PFSK-1 (cell line): ENCODE measurements around the gene RALY.

Source experiments
- FOXP2 ChIP-seq: optimal IDR thresholded peaks from 2 replicates; pipeline ENCODE3; 2011; ENCODE audit warnings: borderline replicate concordance, control low read depth, inconsistent platforms; ENCODE audit not compliant: insufficient read depth; ENCODE audit errors: extremely low read length, extremely low read depth
- POLR2AphosphoS5 ChIP-seq: IDR thresholded peaks from 2 replicates; pipeline ENCODE4 v1.6.1; 2012; ENCODE audit warnings: low read depth, mild to moderate bottlenecking, control low read depth, low read length, moderate library complexity
- SIN3A ChIP-seq: IDR thresholded peaks from 2 replicates; pipeline ENCODE4 v1.6.1; 2012; ENCODE audit warnings: mild to moderate bottlenecking, low read length, moderate library complexity, borderline replicate concordance; ENCODE audit not compliant: insufficient read depth
- TAF1 ChIP-seq: IDR thresholded peaks from 2 replicates; pipeline ENCODE4 v1.6.1; 2012; ENCODE audit warnings: low read length, control low read depth, borderline replicate concordance; ENCODE audit not compliant: insufficient read depth
- TF ChIP-seq, protein P1 (sequence below), 2 experiments: IDR thresholded peaks; 2 replicates each; pipeline versions ENCODE4 v1.6.1 to v1.8.0; 2011 to 2012; ENCODE audit warnings: low read depth in 2 of 2, low read length in 2 of 2, control low read depth in 1 of 2, inconsistent platforms in 1 of 2, mild to moderate bottlenecking in 1 of 2, moderate library complexity in 1 of 2; ENCODE audit not compliant: insufficient read depth in 1 of 2

DNA sequence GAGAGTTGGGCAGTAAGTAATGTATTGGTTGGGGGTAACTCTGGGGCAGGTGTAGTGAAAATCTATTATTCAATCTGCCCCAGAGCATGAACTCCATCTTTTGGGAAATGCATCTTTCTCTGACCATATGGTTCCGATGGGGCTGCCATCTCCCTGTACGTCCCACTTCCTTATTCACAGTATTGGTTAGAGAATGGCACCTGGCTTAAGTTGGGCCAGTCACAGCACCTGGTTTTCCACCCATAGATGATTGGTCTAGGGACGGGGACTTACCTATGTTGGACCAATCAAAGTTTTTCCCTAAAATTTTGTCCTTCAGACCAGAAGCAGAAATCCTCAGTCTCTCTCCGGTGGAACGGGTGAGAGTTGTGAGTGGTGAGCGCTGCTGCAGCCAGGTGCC lies 2.2 kb upstream of the RALY start:
- TF ChIP-seq TAF1 (no peak), SIN3A (no peak), POLR2AphosphoS5 (no peak), FOXP2 (no peak)
- TF ChIP-seq, protein P1, sequence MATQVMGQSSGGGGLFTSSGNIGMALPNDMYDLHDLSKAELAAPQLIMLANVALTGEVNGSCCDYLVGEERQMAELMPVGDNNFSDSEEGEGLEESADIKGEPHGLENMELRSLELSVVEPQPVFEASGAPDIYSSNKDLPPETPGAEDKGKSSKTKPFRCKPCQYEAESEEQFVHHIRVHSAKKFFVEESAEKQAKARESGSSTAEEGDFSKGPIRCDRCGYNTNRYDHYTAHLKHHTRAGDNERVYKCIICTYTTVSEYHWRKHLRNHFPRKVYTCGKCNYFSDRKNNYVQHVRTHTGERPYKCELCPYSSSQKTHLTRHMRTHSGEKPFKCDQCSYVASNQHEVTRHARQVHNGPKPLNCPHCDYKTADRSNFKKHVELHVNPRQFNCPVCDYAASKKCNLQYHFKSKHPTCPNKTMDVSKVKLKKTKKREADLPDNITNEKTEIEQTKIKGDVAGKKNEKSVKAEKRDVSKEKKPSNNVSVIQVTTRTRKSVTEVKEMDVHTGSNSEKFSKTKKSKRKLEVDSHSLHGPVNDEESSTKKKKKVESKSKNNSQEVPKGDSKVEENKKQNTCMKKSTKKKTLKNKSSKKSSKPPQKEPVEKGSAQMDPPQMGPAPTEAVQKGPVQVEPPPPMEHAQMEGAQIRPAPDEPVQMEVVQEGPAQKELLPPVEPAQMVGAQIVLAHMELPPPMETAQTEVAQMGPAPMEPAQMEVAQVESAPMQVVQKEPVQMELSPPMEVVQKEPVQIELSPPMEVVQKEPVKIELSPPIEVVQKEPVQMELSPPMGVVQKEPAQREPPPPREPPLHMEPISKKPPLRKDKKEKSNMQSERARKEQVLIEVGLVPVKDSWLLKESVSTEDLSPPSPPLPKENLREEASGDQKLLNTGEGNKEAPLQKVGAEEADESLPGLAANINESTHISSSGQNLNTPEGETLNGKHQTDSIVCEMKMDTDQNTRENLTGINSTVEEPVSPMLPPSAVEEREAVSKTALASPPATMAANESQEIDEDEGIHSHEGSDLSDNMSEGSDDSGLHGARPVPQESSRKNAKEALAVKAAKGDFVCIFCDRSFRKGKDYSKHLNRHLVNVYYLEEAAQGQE (IDR thresholded peaks at IDR 0.05; ENCODE audit: insufficient read depth in 1 of 2, low read depth in 2 of 2, low read length in 2 of 2) = no peak
